Fibroblast of pulmonary artery (primary cell): Measurements from ENCODE around the gene ADGRL3.
"Not testable (repeated sequence)": the region's sequence is repeated elsewhere in the genome, so short reads cannot be mapped to it uniquely, and the experiment has no call there.

ENCODE experiments used
- DNase-seq: peaks from one replicate; pipeline ENCODE4 v3.0.0-alpha.2; 2010; ENCODE audit warnings: low read depth
- H3K4me3 ChIP-seq: replicated peaks from 2 replicates; pipeline ENCODE4 v1.5.1; 2011; ENCODE audit warnings: low read depth, mild to moderate bottlenecking, control low read depth, low read length, moderate library complexity
- CTCF ChIP-seq: IDR thresholded peaks from 2 replicates; pipeline ENCODE4 v1.5.1; 2011; ENCODE audit warnings: mild to moderate bottlenecking, control low read depth, low read length, inconsistent platforms; ENCODE audit errors: missing control alignments

Gene ADGRL3

GRCh38 chr4:61828960-61829359 lies 628.8 kb downstream of the ADGRL3 start:
- H3K4me3 ChIP-seq, result no peak overlapping the region
- no peak for TF ChIP-seq CTCF
- no peak for DNase-seq

GRCh38 chr4:61831987-61832386 lies 631.9 kb downstream of the ADGRL3 start:
- TF ChIP-seq CTCF, result no peak
- no peak overlapping the region for H3K4me3 ChIP-seq
- DNase-seq, result no peak

- no peak overlapping the region for H3K4me3 ChIP-seq
- TF ChIP-seq CTCF, result no peak
- no peak for DNase-seq
Measured at GRCh38 chr4:61837395-61837794, 637.3 kb downstream of the ADGRL3 start.

GRCh38 chr4:61838072-61838471 lies 637.9 kb downstream of the ADGRL3 start:
- DNase-seq, result no peak
- TF ChIP-seq CTCF, result no peak
- no peak overlapping the region for H3K4me3 ChIP-seq

- no peak for TF ChIP-seq CTCF
- no peak for DNase-seq
Measured at GRCh38 chr4:61841714-61842113, 641.6 kb downstream of the ADGRL3 start.

GRCh38 chr4:61851126-61851525 lies 651.0 kb downstream of the ADGRL3 start:
- no peak overlapping the region for H3K4me3 ChIP-seq
- TF ChIP-seq CTCF, result no peak
- no peak for DNase-seq

More at GRCh38 chr4:61841714-61842113, 641.6 kb downstream of the ADGRL3 start:
- no peak overlapping the region for H3K4me3 ChIP-seq

GRCh38 chr4:61852105-61852504 lies 652.0 kb downstream of the ADGRL3 start:
- H3K4me3 ChIP-seq, DNase-seq: not testable (repeated sequence)

- no peak for TF ChIP-seq CTCF
- no peak overlapping the region for H3K4me3 ChIP-seq
- DNase-seq, result no peak
Measured at GRCh38 chr4:61853041-61853440, 652.9 kb downstream of the ADGRL3 start.
